GM06990 (cell line): ENCODE results near the gene TXLNB.

Source experiments
- DNase-seq: peaks from one replicate; pipeline ENCODE4 v3.0.0-alpha.2; 2011; ENCODE audit not compliant: insufficient read length; ENCODE audit errors: extremely low read depth
- H3K27me3 ChIP-seq: replicated peaks from 2 replicates; pipeline ENCODE4 v1.6.0; 2011; ENCODE audit warnings: low read length; ENCODE audit not compliant: control insufficient read depth, insufficient read depth
- H3K36me3 ChIP-seq: 2 replicates; pipeline ENCODE4 v1.5.1; 2011; ENCODE audit warnings: low read length; ENCODE audit not compliant: control insufficient read depth, insufficient read depth
- H3K4me3 ChIP-seq: replicated peaks from 2 replicates; pipeline ENCODE4 v1.5.1; 2011; ENCODE audit warnings: low read depth, mild to moderate bottlenecking, control low read depth, low read length
- TF ChIP-seq, protein P1 (sequence below): IDR thresholded peaks from 2 replicates; pipeline ENCODE4 v1.5.1; 2011; ENCODE audit warnings: low read length, control low read depth, mild to moderate bottlenecking, inconsistent platforms; ENCODE audit not compliant: insufficient read depth, poor library complexity, severe bottlenecking

TXLNB gene

DNA sequence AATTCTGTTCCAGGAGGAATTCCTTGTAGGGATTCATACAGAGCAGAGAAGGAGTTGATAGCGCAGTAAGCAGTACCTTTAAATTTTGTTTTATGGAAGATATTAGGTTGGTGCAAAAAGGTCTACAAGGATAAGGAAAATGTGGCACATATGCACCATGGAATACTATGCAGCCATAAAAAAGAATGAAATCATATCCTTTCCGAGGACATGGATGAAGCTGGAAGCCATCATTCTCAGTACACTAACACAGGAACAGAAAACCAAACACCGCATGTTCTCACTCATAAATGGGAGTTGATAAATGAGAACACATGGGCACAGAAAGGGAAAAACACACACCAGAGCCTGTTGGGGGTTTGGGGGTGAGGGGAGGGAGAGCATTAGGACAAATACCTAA, 37.4 kb upstream of the TXLNB start:
- TF ChIP-seq, protein P1, sequence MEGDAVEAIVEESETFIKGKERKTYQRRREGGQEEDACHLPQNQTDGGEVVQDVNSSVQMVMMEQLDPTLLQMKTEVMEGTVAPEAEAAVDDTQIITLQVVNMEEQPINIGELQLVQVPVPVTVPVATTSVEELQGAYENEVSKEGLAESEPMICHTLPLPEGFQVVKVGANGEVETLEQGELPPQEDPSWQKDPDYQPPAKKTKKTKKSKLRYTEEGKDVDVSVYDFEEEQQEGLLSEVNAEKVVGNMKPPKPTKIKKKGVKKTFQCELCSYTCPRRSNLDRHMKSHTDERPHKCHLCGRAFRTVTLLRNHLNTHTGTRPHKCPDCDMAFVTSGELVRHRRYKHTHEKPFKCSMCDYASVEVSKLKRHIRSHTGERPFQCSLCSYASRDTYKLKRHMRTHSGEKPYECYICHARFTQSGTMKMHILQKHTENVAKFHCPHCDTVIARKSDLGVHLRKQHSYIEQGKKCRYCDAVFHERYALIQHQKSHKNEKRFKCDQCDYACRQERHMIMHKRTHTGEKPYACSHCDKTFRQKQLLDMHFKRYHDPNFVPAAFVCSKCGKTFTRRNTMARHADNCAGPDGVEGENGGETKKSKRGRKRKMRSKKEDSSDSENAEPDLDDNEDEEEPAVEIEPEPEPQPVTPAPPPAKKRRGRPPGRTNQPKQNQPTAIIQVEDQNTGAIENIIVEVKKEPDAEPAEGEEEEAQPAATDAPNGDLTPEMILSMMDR = no peak
- Histone ChIP-seq H3K4me3 (no peak overlapping the region), H3K27me3 (no peaks in the 10 kb centered on the region), H3K36me3 (no peaks in the 10 kb centered on the region)
- no peak for DNase-seq

GRCh38 chr6:139327038-139327437, 35.2 kb upstream of the TXLNB start:
- Histone ChIP-seq H3K27me3 (no peaks in the 10 kb centered on the region), H3K36me3 (no peaks in the 10 kb centered on the region), H3K4me3 (no peak overlapping the region)
- peak; percentile 47 for DNase-seq
- TF ChIP-seq, protein P1 = no peak

- TF ChIP-seq, protein P1 = no peak
These were observed 33.9 kb upstream of the TXLNB start for GRCh38 chr6:139325686-139326085.

DNA sequence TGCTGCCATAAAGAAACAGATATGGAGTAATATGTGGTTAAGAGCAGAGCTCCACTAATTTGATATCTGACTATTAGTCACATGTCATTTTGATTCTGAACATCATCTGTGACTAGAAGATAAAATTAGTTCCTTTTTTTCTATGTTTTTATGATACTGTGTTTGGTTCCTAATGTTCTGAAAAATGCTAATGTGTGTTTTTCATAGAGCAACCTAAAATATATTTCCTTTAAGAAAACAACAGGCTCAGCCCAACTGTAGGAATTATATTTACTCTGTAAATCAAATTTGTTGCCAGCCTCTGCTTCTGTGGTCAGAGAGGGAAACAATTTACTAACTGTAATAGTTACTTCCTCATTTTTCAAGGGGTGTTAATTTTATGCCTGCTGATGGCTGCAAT, 33.3 kb upstream of the TXLNB start:
- Histone ChIP-seq H3K4me3 (no peak overlapping the region), H3K36me3 (no peaks in the 10 kb centered on the region), H3K27me3 (no peaks in the 10 kb centered on the region)
- peak; percentile 37 for DNase-seq
- TF ChIP-seq, protein P1 = no peak

More at GRCh38 chr6:139325686-139326085, 33.9 kb upstream of the TXLNB start:
- no peaks in the 10 kb centered on the region for H3K36me3 ChIP-seq
- no peak overlapping the region for H3K4me3 ChIP-seq
- no peak for DNase-seq
- no peaks in the 10 kb centered on the region for H3K27me3 ChIP-seq

DNA sequence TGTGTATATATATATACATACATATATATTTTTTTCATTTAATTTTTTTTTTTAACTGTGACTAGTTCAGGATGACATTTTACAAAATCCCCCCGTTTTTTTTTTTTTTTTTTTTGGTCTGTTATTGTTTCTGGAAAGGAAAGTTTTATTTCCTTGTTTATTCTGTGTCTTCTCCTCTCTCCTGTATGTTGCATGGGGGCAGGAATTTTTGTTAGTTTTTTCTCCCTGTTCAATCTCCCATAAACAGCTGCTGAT, 32.4 kb upstream of the TXLNB start:
- H3K36me3 ChIP-seq = no peaks in the 10 kb centered on the region
- DNase-seq = no peak
- H3K27me3 ChIP-seq = no peaks in the 10 kb centered on the region
- H3K4me3 ChIP-seq = no peak overlapping the region
- TF ChIP-seq, protein P1 = no peak
